Measurements from ENCODE around the gene AATK. TPM values are rescaled to one million over a fixed set of nuclear protein-coding genes. Genes with fewer than 3 reads are reported as not detected.

The AATK gene
- polyA plus RNA-seq, 1 of the 3 experiments (the other 2 are of a cell fraction) = 0.51 TPM

DNA sequence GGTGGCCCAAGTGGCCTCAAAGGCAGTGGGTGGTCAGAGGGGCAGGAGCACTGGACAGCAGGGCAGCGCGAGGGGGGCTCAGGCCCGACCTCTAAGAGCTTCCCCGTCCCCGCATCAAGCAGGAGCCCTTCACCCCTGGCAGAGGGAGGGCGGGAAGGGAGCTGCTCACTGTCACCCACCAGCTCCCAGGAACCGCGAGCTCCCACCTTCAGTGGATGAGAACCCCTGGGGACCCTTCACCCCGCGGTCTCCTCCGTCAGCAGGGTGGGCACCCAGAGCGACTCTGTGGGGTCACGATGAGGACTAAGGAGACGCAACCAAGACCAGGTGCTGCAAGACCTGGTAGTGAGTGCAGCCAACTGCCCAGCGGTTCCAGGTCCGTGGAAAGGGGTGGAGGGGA is 43.1 kb upstream of the AATK start:
- Histone ChIP-seq H3K9ac (no peak overlapping the region), H2AFZ (ENCODE audit: low read depth) (no peak overlapping the region), H3K79me2 (ENCODE audit: insufficient read depth) (0 out of 2 replicates have a peak, but pooled peaks cover 7% of the 10 kb centered on the region), H3K4me3 (ENCODE audit: low read depth in 2 of 2, low read length in 1 of 2) (no peak overlapping the region), H3K27me3 (ENCODE audit: insufficient read depth) (no peaks in the 10 kb centered on the region), H3K4me1 (ENCODE audit: control insufficient read depth in 1 of 2, insufficient read depth in 2 of 2, low read depth in 1 of 2, low read length in 1 of 2) (no peaks in the 10 kb centered on the region), H3K27ac (ENCODE audit: low read depth in 2 of 2, low read length in 1 of 2) (no peak overlapping the region), H4K20me1 (ENCODE audit: insufficient read depth) (no peaks in the 10 kb centered on the region), H3K9me3 (no peaks in the 10 kb centered on the region), H3K4me2 (no peak overlapping the region), H3F3A (replicated peaks; ENCODE audit: insufficient read depth) (no peaks in the 10 kb centered on the region), H3K9me2 (no peaks in the 10 kb centered on the region), H3K36me3 (replicated peaks in 1 of 2; ENCODE audit: control insufficient read depth in 1 of 2, insufficient read depth in 2 of 2, low read length in 1 of 2) (no peaks in the 10 kb centered on the region)
- no peak for DNase-seq
- 97% methylated on average over 15 of the region's 16 CpGs for WGBS (ENCODE audit: low lambda C conversion rate)
- CTCF ChIA-PET = interaction anchor here (1.0 to 14.7 kb wide), 3 partner anchors 9 to 186 kb away, joined by 3 to 147 read pairs (median 4); no protein-coding TSS in a partner anchor
- no peak for TF ChIP-seq MXI1 (IDR thresholded peaks at IDR 0.05; ENCODE audit: low read depth, low read length)
- TF ChIP-seq, protein P1, sequence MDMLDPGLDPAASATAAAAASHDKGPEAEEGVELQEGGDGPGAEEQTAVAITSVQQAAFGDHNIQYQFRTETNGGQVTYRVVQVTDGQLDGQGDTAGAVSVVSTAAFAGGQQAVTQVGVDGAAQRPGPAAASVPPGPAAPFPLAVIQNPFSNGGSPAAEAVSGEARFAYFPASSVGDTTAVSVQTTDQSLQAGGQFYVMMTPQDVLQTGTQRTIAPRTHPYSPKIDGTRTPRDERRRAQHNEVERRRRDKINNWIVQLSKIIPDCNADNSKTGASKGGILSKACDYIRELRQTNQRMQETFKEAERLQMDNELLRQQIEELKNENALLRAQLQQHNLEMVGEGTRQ (IDR thresholded peaks at IDR 0.05; ENCODE audit: borderline replicate concordance, low read depth, low read length) = no peak
- TF ChIP-seq NRF1 (IDR thresholded peaks at IDR 0.05; ENCODE audit: low read depth, low read length) = no peak
- no peak for TF ChIP-seq EP300 (IDR thresholded peaks at IDR 0.05; ENCODE audit: borderline replicate concordance in 1 of 2, low read depth in 1 of 2, low read length in 1 of 2)
- TF ChIP-seq MEF2A (IDR thresholded peaks at IDR 0.05; ENCODE audit: borderline replicate concordance, low read depth) = no peak
- no peak for TF ChIP-seq FOXM1 (IDR thresholded peaks at IDR 0.05; ENCODE audit: low read depth)
- no peak for TF ChIP-seq GATA2 (CRISPR knock-in tag; IDR thresholded peaks at IDR 0.05)
- POLR2A ChIA-PET = no interaction called here

DNA sequence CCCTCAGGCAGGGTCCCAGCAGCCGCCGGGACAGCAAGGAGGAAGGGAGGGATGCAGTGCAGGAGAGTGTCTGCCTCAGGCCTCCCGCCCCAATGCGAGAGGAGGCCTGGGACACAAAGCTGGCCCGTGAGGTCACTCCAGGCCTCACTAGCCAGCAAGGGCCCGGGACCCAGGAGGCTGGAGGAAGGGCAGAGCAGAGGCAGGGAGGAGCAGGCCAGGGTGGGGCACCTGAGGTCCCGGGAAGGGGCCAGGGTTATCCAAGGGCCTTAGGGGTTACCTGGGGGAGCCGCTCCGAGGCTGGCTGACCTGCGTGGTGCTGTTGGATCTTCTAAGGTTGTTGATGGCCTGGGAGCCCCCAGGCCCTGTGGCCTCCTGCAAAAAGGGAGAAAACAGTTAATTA is 42.6 kb upstream of the AATK start:
- H3K4me2 ChIP-seq = no peak overlapping the region
- ChIA-PET CTCF (interaction anchor here (1.0 to 14.7 kb wide), 4 partner anchors 8 to 185 kb away, joined by 3 to 147 read pairs (median 4); no protein-coding TSS in a partner anchor), POLR2A (no interaction called here)
- H3K4me1 ChIP-seq (ENCODE audit: control insufficient read depth in 1 of 2, insufficient read depth in 2 of 2, low read depth in 1 of 2, low read length in 1 of 2) = no peaks in the 10 kb centered on the region
- H3K27ac ChIP-seq (ENCODE audit: low read depth in 2 of 2, low read length in 1 of 2) = no peak overlapping the region
- no peak overlapping the region for H3K4me3 ChIP-seq (ENCODE audit: low read depth in 2 of 2, low read length in 1 of 2)
- H3K36me3 ChIP-seq (replicated peaks in 1 of 2; ENCODE audit: control insufficient read depth in 1 of 2, insufficient read depth in 2 of 2, low read length in 1 of 2) = peaks cover 0 to 2% of the 10 kb centered on the region in 2 experiments
- H3K9me3 ChIP-seq = no peaks in the 10 kb centered on the region
- H3K9ac ChIP-seq = no peak overlapping the region
- H4K20me1 ChIP-seq (ENCODE audit: insufficient read depth) = no peaks in the 10 kb centered on the region
- WGBS (ENCODE audit: low lambda C conversion rate) = 97% methylated on average over 10 of the region's 10 CpGs
- 0 out of 2 replicates have a peak, but pooled peaks cover 7% of the 10 kb centered on the region for H3K79me2 ChIP-seq (ENCODE audit: insufficient read depth)
- no peak for DNase-seq
- no peaks in the 10 kb centered on the region for H3K27me3 ChIP-seq (ENCODE audit: insufficient read depth)
- H3F3A ChIP-seq (replicated peaks; ENCODE audit: insufficient read depth) = no peaks in the 10 kb centered on the region
- H2AFZ ChIP-seq (ENCODE audit: low read depth) = no peak overlapping the region
- H3K9me2 ChIP-seq = no peaks in the 10 kb centered on the region
- no peak for TF ChIP-seq TEAD4 (IDR thresholded peaks at IDR 0.05; ENCODE audit: borderline replicate concordance, insufficient read depth)
- no peak for TF ChIP-seq RCOR1 (IDR thresholded peaks at IDR 0.05; ENCODE audit: low read length)
- TF ChIP-seq NFIC (IDR thresholded peaks at IDR 0.05; ENCODE audit: borderline replicate concordance) = no peak
- TF ChIP-seq, protein P2, sequence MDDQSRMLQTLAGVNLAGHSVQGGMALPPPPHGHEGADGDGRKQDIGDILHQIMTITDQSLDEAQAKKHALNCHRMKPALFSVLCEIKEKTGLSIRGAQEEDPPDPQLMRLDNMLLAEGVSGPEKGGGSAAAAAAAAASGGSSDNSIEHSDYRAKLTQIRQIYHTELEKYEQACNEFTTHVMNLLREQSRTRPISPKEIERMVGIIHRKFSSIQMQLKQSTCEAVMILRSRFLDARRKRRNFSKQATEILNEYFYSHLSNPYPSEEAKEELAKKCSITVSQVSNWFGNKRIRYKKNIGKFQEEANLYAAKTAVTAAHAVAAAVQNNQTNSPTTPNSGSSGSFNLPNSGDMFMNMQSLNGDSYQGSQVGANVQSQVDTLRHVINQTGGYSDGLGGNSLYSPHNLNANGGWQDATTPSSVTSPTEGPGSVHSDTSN (IDR thresholded peaks at IDR 0.05) = no peak
- no peak for TF ChIP-seq TAF1 (IDR thresholded peaks at IDR 0.05; ENCODE audit: borderline replicate concordance, low read depth, low read length)
- TF ChIP-seq RAD21 (IDR thresholded peaks at IDR 0.05; ENCODE audit: low read length) = no peak
- no peak for TF ChIP-seq YY1 (IDR thresholded peaks at IDR 0.05; ENCODE audit: low read depth)
- TF ChIP-seq GABPA (IDR thresholded peaks at IDR 0.05; ENCODE audit: low read depth) = no peak
- TF ChIP-seq FOXJ3 (CRISPR knock-in tag; IDR thresholded peaks at IDR 0.05) = no peak
- TF ChIP-seq, protein P3, sequence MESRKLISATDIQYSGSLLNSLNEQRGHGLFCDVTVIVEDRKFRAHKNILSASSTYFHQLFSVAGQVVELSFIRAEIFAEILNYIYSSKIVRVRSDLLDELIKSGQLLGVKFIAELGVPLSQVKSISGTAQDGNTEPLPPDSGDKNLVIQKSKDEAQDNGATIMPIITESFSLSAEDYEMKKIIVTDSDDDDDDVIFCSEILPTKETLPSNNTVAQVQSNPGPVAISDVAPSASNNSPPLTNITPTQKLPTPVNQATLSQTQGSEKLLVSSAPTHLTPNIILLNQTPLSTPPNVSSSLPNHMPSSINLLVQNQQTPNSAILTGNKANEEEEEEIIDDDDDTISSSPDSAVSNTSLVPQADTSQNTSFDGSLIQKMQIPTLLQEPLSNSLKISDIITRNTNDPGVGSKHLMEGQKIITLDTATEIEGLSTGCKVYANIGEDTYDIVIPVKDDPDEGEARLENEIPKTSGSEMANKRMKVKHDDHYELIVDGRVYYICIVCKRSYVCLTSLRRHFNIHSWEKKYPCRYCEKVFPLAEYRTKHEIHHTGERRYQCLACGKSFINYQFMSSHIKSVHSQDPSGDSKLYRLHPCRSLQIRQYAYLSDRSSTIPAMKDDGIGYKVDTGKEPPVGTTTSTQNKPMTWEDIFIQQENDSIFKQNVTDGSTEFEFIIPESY (IDR thresholded peaks at IDR 0.05; ENCODE audit: borderline replicate concordance, low read depth) = no peak
- TF ChIP-seq CHD2 (IDR thresholded peaks at IDR 0.05; ENCODE audit: low read length, partially characterized antibody) = no peak
- TF ChIP-seq, protein P4, sequence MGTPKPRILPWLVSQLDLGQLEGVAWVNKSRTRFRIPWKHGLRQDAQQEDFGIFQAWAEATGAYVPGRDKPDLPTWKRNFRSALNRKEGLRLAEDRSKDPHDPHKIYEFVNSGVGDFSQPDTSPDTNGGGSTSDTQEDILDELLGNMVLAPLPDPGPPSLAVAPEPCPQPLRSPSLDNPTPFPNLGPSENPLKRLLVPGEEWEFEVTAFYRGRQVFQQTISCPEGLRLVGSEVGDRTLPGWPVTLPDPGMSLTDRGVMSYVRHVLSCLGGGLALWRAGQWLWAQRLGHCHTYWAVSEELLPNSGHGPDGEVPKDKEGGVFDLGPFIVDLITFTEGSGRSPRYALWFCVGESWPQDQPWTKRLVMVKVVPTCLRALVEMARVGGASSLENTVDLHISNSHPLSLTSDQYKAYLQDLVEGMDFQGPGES (IDR thresholded peaks at IDR 0.05; ENCODE audit: low read depth, low read length) = no peak
- TF ChIP-seq RXRA (IDR thresholded peaks at IDR 0.05; ENCODE audit: borderline replicate concordance, low read depth) = no peak
- no peak for TF ChIP-seq FOSL2 (IDR thresholded peaks at IDR 0.05; ENCODE audit: borderline replicate concordance, low read depth)
- no peak for TF ChIP-seq ELF1 (IDR thresholded peaks at IDR 0.05)
- TF ChIP-seq, protein P5, sequence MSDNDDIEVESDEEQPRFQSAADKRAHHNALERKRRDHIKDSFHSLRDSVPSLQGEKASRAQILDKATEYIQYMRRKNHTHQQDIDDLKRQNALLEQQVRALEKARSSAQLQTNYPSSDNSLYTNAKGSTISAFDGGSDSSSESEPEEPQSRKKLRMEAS (IDR thresholded peaks at IDR 0.05; ENCODE audit: low read depth) = no peak
